ENCODE data around the gene CCDC102A. TPM values are rescaled to one million over a fixed set of nuclear protein-coding genes. Genes with fewer than 3 reads are reported as not detected.

Gene CCDC102A
- total RNA-seq, 2 donors from 2014 or later: 11.2 to 15.1 TPM

DNA sequence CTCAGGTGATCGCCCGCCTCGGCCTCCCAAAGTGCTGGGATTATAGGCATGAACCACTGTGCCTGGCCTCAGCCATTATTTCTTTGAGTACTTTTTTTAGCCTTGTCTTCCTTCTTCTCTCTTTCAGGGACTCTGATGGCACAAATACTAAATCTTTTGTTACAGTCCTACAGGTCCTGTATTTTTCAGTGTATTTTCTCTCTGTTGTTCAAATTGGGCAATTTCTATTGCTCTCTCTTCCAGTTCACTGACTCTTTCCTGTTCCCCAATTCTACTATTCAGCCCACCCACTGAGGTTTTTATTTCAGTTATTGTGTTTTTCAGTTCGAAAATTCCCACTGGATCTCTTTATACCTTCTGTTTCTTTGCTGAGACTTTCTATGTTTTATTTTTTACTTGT is 42.6 kb downstream of the CCDC102A start:
- H3K9me3 ChIP-seq: no peaks in the 10 kb centered on the region
- H3K27me3 ChIP-seq: no peaks in the 10 kb centered on the region
- no peak overlapping the region for H3K4me3 ChIP-seq
- TF ChIP-seq, protein P1, sequence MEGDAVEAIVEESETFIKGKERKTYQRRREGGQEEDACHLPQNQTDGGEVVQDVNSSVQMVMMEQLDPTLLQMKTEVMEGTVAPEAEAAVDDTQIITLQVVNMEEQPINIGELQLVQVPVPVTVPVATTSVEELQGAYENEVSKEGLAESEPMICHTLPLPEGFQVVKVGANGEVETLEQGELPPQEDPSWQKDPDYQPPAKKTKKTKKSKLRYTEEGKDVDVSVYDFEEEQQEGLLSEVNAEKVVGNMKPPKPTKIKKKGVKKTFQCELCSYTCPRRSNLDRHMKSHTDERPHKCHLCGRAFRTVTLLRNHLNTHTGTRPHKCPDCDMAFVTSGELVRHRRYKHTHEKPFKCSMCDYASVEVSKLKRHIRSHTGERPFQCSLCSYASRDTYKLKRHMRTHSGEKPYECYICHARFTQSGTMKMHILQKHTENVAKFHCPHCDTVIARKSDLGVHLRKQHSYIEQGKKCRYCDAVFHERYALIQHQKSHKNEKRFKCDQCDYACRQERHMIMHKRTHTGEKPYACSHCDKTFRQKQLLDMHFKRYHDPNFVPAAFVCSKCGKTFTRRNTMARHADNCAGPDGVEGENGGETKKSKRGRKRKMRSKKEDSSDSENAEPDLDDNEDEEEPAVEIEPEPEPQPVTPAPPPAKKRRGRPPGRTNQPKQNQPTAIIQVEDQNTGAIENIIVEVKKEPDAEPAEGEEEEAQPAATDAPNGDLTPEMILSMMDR (IDR thresholded peaks at IDR 0.05): no peak
- H3K4me1 ChIP-seq: no peaks in the 10 kb centered on the region
- DNase-seq (ENCODE audit: low spot score): no peak
- H3K27ac ChIP-seq: no peak overlapping the region
- no peaks in the 10 kb centered on the region for H3K36me3 ChIP-seq

DNA sequence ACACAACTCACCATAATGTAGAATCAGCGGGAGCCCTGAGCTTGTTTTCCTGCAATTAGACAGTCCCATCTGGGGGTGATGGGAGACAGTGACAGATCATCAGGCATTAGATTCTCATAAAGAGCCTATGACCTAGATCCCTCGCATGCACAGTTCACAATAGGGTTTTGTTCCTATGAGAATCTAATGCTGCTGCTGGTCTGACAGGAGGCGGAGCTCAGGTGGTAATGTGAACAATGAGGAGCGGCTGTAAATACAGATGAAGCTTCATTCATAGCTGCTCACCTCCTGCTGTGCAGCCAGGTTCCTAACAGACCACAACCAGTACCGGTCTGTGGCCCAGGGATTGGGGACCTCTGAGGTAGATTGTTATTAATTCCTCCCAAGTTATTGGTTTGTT is 47.1 kb downstream of the CCDC102A start:
- peaks cover 0 to 21% of the 10 kb centered on the region in 2 donors for H3K4me1 ChIP-seq
- H3K36me3 ChIP-seq: no peaks in the 10 kb centered on the region
- no peaks in the 10 kb centered on the region for H3K27me3 ChIP-seq
- TF ChIP-seq, protein P1 (IDR thresholded peaks at IDR 0.05): no peak
- no peak overlapping the region for H3K27ac ChIP-seq
- H3K4me3 ChIP-seq: no peak overlapping the region
- H3K9me3 ChIP-seq: no peaks in the 10 kb centered on the region
- no peak for DNase-seq (ENCODE audit: low spot score)

DNA sequence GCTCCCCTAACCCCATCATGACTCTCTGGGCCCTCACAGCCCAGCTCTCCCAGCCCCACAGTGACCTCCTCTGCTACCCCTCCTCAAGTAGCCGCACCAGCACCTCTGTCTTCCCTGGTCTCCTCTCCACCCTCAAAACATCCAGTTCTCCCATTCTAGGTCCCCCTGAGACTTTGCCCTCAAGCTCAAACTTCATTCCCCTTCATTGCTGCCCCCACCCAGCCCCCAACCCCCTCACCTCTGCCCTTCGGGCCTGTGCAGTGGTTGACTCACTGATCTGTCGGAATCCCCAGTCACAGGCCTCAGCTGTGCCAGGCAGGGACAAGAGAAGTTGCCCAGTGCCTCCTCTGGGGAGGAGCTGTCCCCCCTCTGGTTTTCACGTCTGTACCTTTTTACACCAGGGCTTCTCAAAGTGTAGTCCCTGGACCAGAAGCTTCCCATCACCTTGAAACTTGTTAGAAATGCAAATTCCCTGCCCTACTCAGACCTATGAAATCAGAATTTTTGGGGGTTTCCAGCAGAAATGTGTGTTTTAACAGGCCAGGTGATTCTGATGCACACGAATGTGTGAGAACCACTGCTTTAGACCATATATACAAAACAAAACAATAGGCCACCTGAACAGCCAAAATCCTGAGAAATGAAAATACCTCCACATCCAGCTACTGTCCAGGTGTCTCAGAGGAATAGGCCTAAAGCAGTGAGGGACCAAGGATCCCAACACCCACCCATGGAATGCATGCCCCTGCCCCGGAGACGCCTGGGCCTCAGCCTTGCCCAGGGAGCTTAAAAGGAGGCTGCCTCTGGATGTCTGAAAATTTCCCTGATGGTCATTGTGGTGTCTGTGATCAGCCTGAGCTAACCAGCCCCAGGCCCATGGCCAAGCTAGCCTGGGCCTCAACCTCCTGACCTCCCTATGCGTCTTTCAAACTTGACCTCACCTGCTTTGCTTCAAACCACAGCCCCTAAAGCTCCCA is 49.2 kb downstream of the CCDC102A start:
- Histone ChIP-seq H3K27ac (peak overlapping the region; percentile 63), H3K36me3 (no peaks in the 10 kb centered on the region)
- DNase-seq (ENCODE audit: low spot score): no peak

DNA sequence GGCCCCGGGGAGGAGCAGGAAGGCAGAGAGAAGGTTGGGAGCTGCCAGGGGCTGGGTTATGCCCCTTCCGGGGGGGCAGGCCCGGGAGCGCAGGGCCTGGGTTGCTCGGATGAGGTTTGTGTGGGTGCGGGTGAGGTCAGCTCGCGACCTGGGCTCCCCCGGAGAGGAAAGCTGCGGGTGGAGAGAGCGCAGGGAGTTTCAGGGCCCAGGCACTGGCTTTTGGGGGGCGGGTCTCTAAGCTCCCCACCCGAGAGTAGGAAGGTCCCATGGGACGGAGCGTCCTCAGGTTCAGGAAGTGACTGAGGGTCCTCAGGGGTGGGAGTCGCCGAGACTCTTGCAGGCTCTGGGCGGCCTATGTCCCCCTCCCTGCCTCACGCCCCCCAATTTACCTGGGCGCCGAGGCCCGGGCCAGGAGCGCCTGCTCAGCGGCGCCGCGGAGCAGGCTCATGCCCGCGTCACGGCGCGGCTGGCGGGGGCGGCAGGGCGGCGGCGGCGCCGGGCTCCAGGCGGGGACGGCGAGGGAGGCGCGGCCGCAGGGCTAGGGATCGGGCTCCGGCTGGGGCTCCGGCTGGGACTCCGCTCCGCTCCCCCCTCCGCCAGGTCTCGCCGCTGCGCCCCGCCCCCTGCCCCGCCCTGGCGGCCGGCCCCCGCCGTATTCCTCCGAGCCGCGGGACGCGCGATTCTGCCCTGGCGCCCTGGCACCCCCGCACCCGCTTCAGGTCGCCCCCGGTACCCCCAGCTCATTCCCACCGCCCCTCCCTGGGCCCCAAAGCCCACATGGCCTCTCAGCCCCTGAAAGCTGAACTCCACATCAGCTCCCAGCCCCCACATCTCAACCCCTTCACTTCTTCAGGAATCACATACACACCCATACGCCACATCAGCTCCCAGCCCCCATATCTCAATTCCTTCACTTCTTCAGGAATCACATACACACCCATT is 50.2 kb downstream of the CCDC102A start, which contains the start of gene DOK4:
TSS of gene DOK4 (minus strand) at position 578 of the 942 bp plus-strand sequence. CDS start 6,986 bp downstream, outside the sequence.
- Histone ChIP-seq H3K27me3 (no peaks in the 10 kb centered on the region), H3K4me1 (peaks cover 0 to 21% of the 10 kb centered on the region in 2 donors), H3K27ac (peak within 1 kb of the TSS; percentile 73 to 75), H3K4me3 (peak within 1 kb of the TSS; percentile 70 to 76), H3K36me3 (no peaks in the 10 kb centered on the region), H3K9me3 (no peaks in the 10 kb centered on the region)
- no peak for DNase-seq (ENCODE audit: low spot score)
- TF ChIP-seq, protein P1 (IDR thresholded peaks at IDR 0.05): no peak

More for the DNA sequence above, 49.2 kb downstream of the CCDC102A start:
- Histone ChIP-seq H3K27me3 (no peaks in the 10 kb centered on the region), H3K4me1 (peaks cover 0 to 21% of the 10 kb centered on the region in 2 donors), H3K4me3 (peak overlapping the region; percentile 70 to 76), H3K9me3 (no peaks in the 10 kb centered on the region)
- TF ChIP-seq, protein P1 (IDR thresholded peaks at IDR 0.05): no peak

- Histone ChIP-seq H3K27ac (peak overlapping the region; percentile 73 to 75), H3K9me3 (no peaks in the 10 kb centered on the region), H3K4me3 (peak overlapping the region; percentile 70 to 76), H3K27me3 (no peaks in the 10 kb centered on the region), H3K36me3 (no peaks in the 10 kb centered on the region), H3K4me1 (peaks cover 0 to 30% of the 10 kb centered on the region in 2 donors)
- TF ChIP-seq, protein P1 (IDR thresholded peaks at IDR 0.05): no peak
- DNase-seq (ENCODE audit: low spot score): no peak
These were observed 51.1 kb downstream of the CCDC102A start for GRCh38 chr16:57485091-57485915.
